K562 (cell line): ENCODE results near the gene CTXN1. TPM values are rescaled to one million over a fixed set of nuclear protein-coding genes. Genes with fewer than 3 reads are reported as not detected.

ENCODE experiments used
- ATAC-seq: fragments of 200-7000 bp; cut with Tn5 transposase; 3 replicates; pipeline ENCODE4 v1.9.1; 2020; ENCODE audit warnings: moderate library complexity
- BruUV-seq: library from RNA; stranded (reverse); fragments of 400-500 nt; replicated peaks from 2 replicates; lab custom pipeline; 2021; lab: Mats Ljungman, UMichigan
- CTCF ChIA-PET: fragments of 300-600 bp; formaldehyde crosslinking; extraction: SDS; loops from one replicate; lab custom pipeline; 2021; ENCODE audit warnings: low intra/inter-chr PET ratio; lab: Yijun Ruan, JAX
- POLR2A ChIA-PET: fragments of 300-600, 350-650 bp; sonication (Branson Sonifier 250); formaldehyde crosslinking; extraction: SDS; loops from one replicate; lab custom pipeline; 2021; ENCODE audit warnings: antibody characterized with exemption, inconsistent platforms; lab: Yijun Ruan, JAX
- DNase-seq, 4 experiments: peaks; one replicate each; pipeline versions ENCODE4 v3.0.0 to v3.0.0-alpha.2; 2011 to 2018; ENCODE audit warnings: low spot score in 3 of 4, mixed read lengths in 3 of 4; ENCODE audit errors: extremely low read depth in 1 of 4
- FAIRE-seq: peaks from 2 replicates; lab custom pipeline; 2011; peaks lifted over from hg19 to GRCh38; lab: Jason Lieb, UNC
- H2AFZ ChIP-seq: 2 replicates; pipeline ENCODE4 v1.6.0; 2011; ENCODE audit warnings: low read depth, low read length, control low read depth, inconsistent platforms
- H3K27ac ChIP-seq: fragments of 200-600 bp; 3 replicates; pipeline ENCODE4 v1.8.0; 2011; ENCODE audit warnings: low read depth, mild to moderate bottlenecking, control low read depth, inconsistent platforms, low read length, moderate library complexity, mixed read lengths; ENCODE audit errors: extremely low read depth
- H3K27me3 ChIP-seq, 2 experiments: fragments of 300-600 bp in 1 of 2; 2 replicates in 1 of 2; 3 replicates in 1 of 2; pipeline versions ENCODE4 v1.6.0 to v1.8.0; 2011; ENCODE audit warnings: inconsistent platforms in 2 of 2, low read length in 2 of 2, mild to moderate bottlenecking in 1 of 2, mixed read lengths in 1 of 2, moderate library complexity in 1 of 2; ENCODE audit not compliant: control insufficient read depth in 2 of 2, insufficient read depth in 2 of 2
- H3K36me3 ChIP-seq: fragments of 300-600 bp; 3 replicates; pipeline ENCODE4 v1.8.0; 2011; ENCODE audit warnings: mild to moderate bottlenecking, low read length, inconsistent platforms; ENCODE audit not compliant: control insufficient read depth, insufficient read depth
- H3K4me1 ChIP-seq, 2 experiments: fragments of 200-600 bp in 1 of 2; replicated peaks in 1 of 2; 2 replicates in 1 of 2; 3 replicates in 1 of 2; pipeline versions ENCODE4 v1.5.1 to v1.8.0; 2011; ENCODE audit warnings: inconsistent platforms in 2 of 2, low read length in 2 of 2, mild to moderate bottlenecking in 1 of 2, mixed read lengths in 1 of 2, moderate library complexity in 1 of 2; ENCODE audit not compliant: control insufficient read depth in 2 of 2, insufficient read depth in 2 of 2
- H3K4me2 ChIP-seq: 2 replicates; pipeline ENCODE4 v1.6.1; 2011; ENCODE audit warnings: low read length, control low read depth, inconsistent platforms, mixed read lengths; ENCODE audit not compliant: insufficient read depth
- H3K4me3 ChIP-seq: fragments of 200-600 bp; sonication (generic), shearing (Covaris generic); 2 replicates; pipeline ENCODE4 v1.5.1; 2016; ENCODE audit warnings: control low read depth, inconsistent platforms
- H3K79me2 ChIP-seq: fragments of 200-600 bp; 3 replicates; pipeline ENCODE4 v1.8.0; 2011; ENCODE audit warnings: low read length, inconsistent platforms; ENCODE audit not compliant: control insufficient read depth, insufficient read depth
- H3K9ac ChIP-seq, 2 experiments: 2 replicates each; pipeline versions ENCODE4 v1.6.0 to v1.6.1; 2011; ENCODE audit warnings: low read depth in 2 of 2, low read length in 2 of 2, control low read depth in 1 of 2, inconsistent platforms in 1 of 2, mild to moderate bottlenecking in 1 of 2, mixed read lengths in 1 of 2; ENCODE audit not compliant: insufficient read depth in 1 of 2
- H3K9me1 ChIP-seq: one replicate; pipeline ENCODE4 v1.6.0; 2011; ENCODE audit warnings: inconsistent platforms, mild to moderate bottlenecking, low read length, moderate library complexity; ENCODE audit not compliant: control insufficient read depth, insufficient read depth
- H3K9me3 ChIP-seq: replicated peaks from 2 replicates; pipeline ENCODE4 v1.5.1; 2011; ENCODE audit warnings: low read depth, low read length, inconsistent platforms; ENCODE audit not compliant: control insufficient read depth, insufficient read depth
- H4K20me1 ChIP-seq: replicated peaks from 2 replicates; pipeline ENCODE4 v1.6.1; 2011; ENCODE audit warnings: low read length, inconsistent platforms, mixed read lengths; ENCODE audit not compliant: control insufficient read depth, insufficient read depth
- ARID1B ChIP-seq: fragments of 450-650 bp; IDR thresholded peaks from 2 replicates; pipeline ENCODE4 v1.6.1; 2016; ENCODE audit warnings: antibody characterized with exemption, mild to moderate bottlenecking, inconsistent platforms
- CCNT2 ChIP-seq: IDR thresholded peaks from 2 replicates; pipeline ENCODE4 v1.6.1; 2011; ENCODE audit warnings: borderline replicate concordance, low read depth, mild to moderate bottlenecking, moderate library complexity, mixed read lengths, low read length; ENCODE audit not compliant: insufficient read length; ENCODE audit errors: extremely low read depth
- DMBX1 ChIP-seq: fragments of 250-450 bp; sonication (Bioruptor Pico); IDR thresholded peaks from 2 replicates; pipeline ENCODE4 v1.8.0; 2022; ENCODE audit warnings: inconsistent platforms, mild to moderate bottlenecking, moderate library complexity, borderline replicate concordance
- HMG20A ChIP-seq: fragments of 450-650 bp; formaldehyde crosslinking; conservative IDR thresholded peaks from 2 replicates; pipeline ENCODE4 v1.4.0; 2020; ENCODE audit warnings: mild to moderate bottlenecking, mixed read lengths
- HNRNPL ChIP-seq: fragments of 200-400 bp; formaldehyde crosslinking; IDR thresholded peaks from 2 replicates; pipeline ENCODE4 v1.6.1; 2017; ENCODE audit warnings: low read depth, mild to moderate bottlenecking, low read length
- KDM4B ChIP-seq, 2 experiments: fragments of 450-650 bp in 1 of 2; sonication (generic) in 1 of 2; IDR thresholded peaks; 2 replicates each; pipeline ENCODE4 v1.6.1; 2016 to 2017; ENCODE audit warnings: borderline replicate concordance in 2 of 2, antibody characterized with exemption in 1 of 2, low read depth in 1 of 2, mild to moderate bottlenecking in 1 of 2
- NFYB ChIP-seq: IDR thresholded peaks from 2 replicates; pipeline ENCODE4 v1.6.1; 2011; ENCODE audit warnings: mild to moderate bottlenecking, moderate library complexity; ENCODE audit not compliant: insufficient read length; ENCODE audit errors: extremely low read depth
- PATZ1 ChIP-seq: fragments of 250-450 bp; sonication (Bioruptor Pico); IDR thresholded peaks from 2 replicates; pipeline ENCODE4 v1.5.0; 2020; ENCODE audit warnings: mild to moderate bottlenecking, borderline replicate concordance
- PRDM10 ChIP-seq: fragments of 450-650 bp; IDR thresholded peaks from 2 replicates; pipeline ENCODE4 v1.6.1; 2018; ENCODE audit not compliant: partially characterized antibody
- RBM22 ChIP-seq: fragments of 200-400 bp; formaldehyde crosslinking; IDR thresholded peaks from 2 replicates; pipeline ENCODE4 v1.6.1; 2018; ENCODE audit warnings: low read length, low read depth; ENCODE audit not compliant: poor library complexity, severe bottlenecking
- SIN3A ChIP-seq, 2 experiments: fragments of 150-350 bp in 1 of 2; IDR thresholded peaks; 2 replicates each; pipeline ENCODE4 v1.6.1; 2011 to 2016; ENCODE audit warnings: borderline replicate concordance in 2 of 2, low read depth in 2 of 2, low read length in 2 of 2, mild to moderate bottlenecking in 2 of 2, moderate library complexity in 2 of 2; ENCODE audit not compliant: control insufficient read depth in 1 of 2
- USF2 ChIP-seq: sonication (generic); formaldehyde crosslinking; IDR thresholded peaks from 2 replicates; pipeline ENCODE4 v1.5.0; 2020; ENCODE audit warnings: missing genetic modification reagents
- ZNF133 ChIP-seq: fragments of 250-450 bp; sonication (Bioruptor Pico); IDR thresholded peaks from 2 replicates; pipeline ENCODE4 v1.4.0; 2020; ENCODE audit warnings: mild to moderate bottlenecking
- ZNF354B ChIP-seq: fragments of 250-450 bp; sonication (Bioruptor Pico); IDR thresholded peaks from 2 replicates; pipeline ENCODE4 v1.4.0; 2020
- WGBS: fragments of 100-300 bp; shearing (Covaris generic); methylation state at CpG from one replicate; pipeline ENCODE4 v1.1.6; 2016; ENCODE audit warnings: low coverage, mixed read lengths; ENCODE audit not compliant: insufficient coverage; ENCODE audit errors: missing lambda C conversion rate; 5-methylcytosine and 5-hydroxymethylcytosine counted together
- in situ Hi-C: fragments of 300-500 bp; cut with MboI; formaldehyde crosslinking; loops from 4 replicates; pipeline ENCODE4 v1.15.0; 2018; ENCODE audit warnings: inconsistent platforms, mixed read lengths
- intact Hi-C: fragments of 100-400 bp; cut with micrococcal nuclease; formaldehyde crosslinking; loops from 2 replicates; pipeline ENCODE4 v1.14.2; 2022
- polyA plus RNA-seq, 8 experiments: library from polyadenylated mRNA; depleted of rRNA in 4 of 8; stranded (reverse) in 5 of 8; unstranded in 3 of 8; fragments of >200 nt; fragmentation: Nextera tagmentation in 2 of 8; fragmentation: Illumina TruSeq in 1 of 8; extraction: Ambion mirVana in 2 of 8; extraction: Trizol in 1 of 8; gene quantifications; 2 replicates each; pipeline versions ENCODE4 v1.2.1 to v1.2.3, GENCODE V29; 2011 to 2014; ENCODE audit warnings: inconsistent platforms in 1 of 8, missing spikeins in 1 of 8
- total RNA-seq, 7 experiments: library from RNA; depleted of rRNA in 6 of 7; stranded (reverse); fragments of >200 nt in 6 of 7; fragmentation: Illumina TruSeq in 2 of 7; extraction: Trizol in 2 of 7; gene quantifications; 2 replicates each; pipeline versions ENCODE4 v1.2.1 to v1.2.3, GENCODE V29; 2011 to 2021; ENCODE audit warnings: low replicate concordance in 1 of 7

Gene CTXN1
- total and polyA plus RNA-seq, 9 of the 15 experiments (the other 6 are each of a cell fraction or from before 2014, with no cell fraction given) = 0.15 to 37.4 (median 1.8) TPM; not detected in 2

- H3K27ac ChIP-seq = no peak overlapping the region
- no peak for DNase-seq
- intact Hi-C loops (no loop called here), in situ Hi-C loops (no loop called here)
- no peak overlapping the region for H3K4me2 ChIP-seq
- 94% methylated on average over 15 of the region's 23 CpGs for WGBS
- H3K4me3 ChIP-seq = no peak overlapping the region
- no peaks in the 10 kb centered on the region for H3K27me3 ChIP-seq
- H3K9ac ChIP-seq = peak overlapping the region in 1 of 2 experiments; percentile 62; a peak in 2 of 4 replicates
- POLR2A ChIA-PET = interaction anchor here (0.6 to 2.7 kb wide), 3 partner anchors 15 to 520 kb away, joined by 3 to 17 read pairs (median 3); partner anchors contain the start of genes NDUFA7, RPS28 and TIMM44
- no peak for ATAC-seq
- no peak overlapping the region for H2AFZ ChIP-seq
- no peaks in the 10 kb centered on the region for H3K9me3 ChIP-seq
- no TSS peak for BruUV-seq
- CTCF ChIA-PET = no interaction called here
- peaks cover 11 to 85% of the 10 kb centered on the region in 2 experiments for H3K4me1 ChIP-seq
- no peaks in the 10 kb centered on the region for H3K79me2 ChIP-seq
- H3K9me1 ChIP-seq = no peaks in the 10 kb centered on the region
- peaks cover 21% of the 10 kb centered on the region for H4K20me1 ChIP-seq
- FAIRE-seq = no peak
- peaks cover 53% of the 10 kb centered on the region; the same call in 2 of the 3 replicates for H3K36me3 ChIP-seq
- TF ChIP-seq HMG20A (CRISPR knock-in tag) (no peak), PRDM10 (no peak), CCNT2 (peak; percentile 37), HNRNPL (0 out of 2 replicates have a peak, but pooled peaks have one; percentile 72), DMBX1 (CRISPR knock-in tag) (no peak), ZNF133 (no peak), NFYB (no peak), RBM22 (peak; percentile 68), ARID1B (no peak), ZNF354B (CRISPR knock-in tag) (no peak), PATZ1 (CRISPR knock-in tag) (no peak), SIN3A (IDR thresholded peaks at IDR 0.05; ENCODE audit: borderline replicate concordance in 2 of 2, control insufficient read depth in 1 of 2, low read depth in 2 of 2, low read length in 2 of 2) (no peak), USF2 (CRISPR knock-in tag) (no peak), KDM4B (IDR thresholded peaks at IDR 0.05; ENCODE audit: borderline replicate concordance in 2 of 2, low read depth in 1 of 2) (no peak)
These were observed 1.8 kb upstream of the CTXN1 start for GRCh38 chr19:7927605-7928333.
